Mucosa of gallbladder (tissue), 1 donor: ENCODE data around the gene BTN1A1. TPM values are rescaled to one million over a fixed set of nuclear protein-coding genes. Genes with fewer than 3 reads are reported as not detected.
"Not testable (repeated sequence)": the region's sequence is repeated elsewhere in the genome, so short reads cannot be mapped to it uniquely, and the experiment has no call there.

Experiments
- DNase-seq: peaks from one replicate; pipeline ENCODE4 v3.0.0-alpha.2; 2020; ENCODE audit warnings: low spot score
- total RNA-seq: library from RNA; stranded (reverse); gene quantifications from one replicate; pipeline ENCODE4 v1.2.1, GENCODE V29; 2021
- donor health status: DM: no; HTN: no; CAD: no.

Gene BTN1A1
- total RNA-seq = not detected

- DNase-seq = no peak
Measured at GRCh38 chr6:26500102-26500501, at the start of gene BTN1A1. Gene BTN1A1, plus strand, starts transcription at chr6:26500303. Its CDS starts 984 bp downstream, at chr6:26501287.

DNA sequence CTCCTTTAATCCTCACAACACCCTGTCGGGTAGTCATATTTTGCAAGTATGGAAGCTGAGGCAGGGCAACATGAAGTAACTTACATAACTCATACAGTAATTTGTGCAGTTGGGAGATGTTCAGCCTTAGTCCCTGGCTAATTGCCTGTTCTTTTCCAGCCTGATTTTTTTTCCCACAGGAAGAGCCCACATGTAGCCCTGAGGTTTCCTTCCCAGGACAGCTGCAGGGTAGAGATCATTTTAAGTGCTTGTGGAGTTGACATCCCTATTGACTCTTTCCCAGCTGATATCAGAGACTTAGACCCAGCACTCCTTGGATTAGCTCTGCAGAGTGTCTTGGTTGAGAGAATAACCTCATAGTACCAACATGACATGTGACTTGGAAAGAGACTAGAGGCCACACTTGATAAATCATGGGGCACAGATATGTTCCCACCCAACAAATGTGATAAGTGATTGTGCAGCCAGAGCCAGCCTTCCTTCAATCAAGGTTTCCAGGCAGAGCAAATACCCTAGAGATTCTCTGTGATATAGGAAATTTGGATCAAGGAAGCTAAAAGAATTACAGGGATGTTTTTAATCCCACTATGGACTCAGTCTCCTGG lies 47.4 kb upstream of the BTN1A1 start:
- DNase-seq = no peak

GRCh38 chr6:26454631-26455030 lies 45.5 kb upstream of the BTN1A1 start:
- no peak for DNase-seq

- no peak for DNase-seq
Measured at GRCh38 chr6:26455357-26455970, 44.6 kb upstream of the BTN1A1 start.

DNA sequence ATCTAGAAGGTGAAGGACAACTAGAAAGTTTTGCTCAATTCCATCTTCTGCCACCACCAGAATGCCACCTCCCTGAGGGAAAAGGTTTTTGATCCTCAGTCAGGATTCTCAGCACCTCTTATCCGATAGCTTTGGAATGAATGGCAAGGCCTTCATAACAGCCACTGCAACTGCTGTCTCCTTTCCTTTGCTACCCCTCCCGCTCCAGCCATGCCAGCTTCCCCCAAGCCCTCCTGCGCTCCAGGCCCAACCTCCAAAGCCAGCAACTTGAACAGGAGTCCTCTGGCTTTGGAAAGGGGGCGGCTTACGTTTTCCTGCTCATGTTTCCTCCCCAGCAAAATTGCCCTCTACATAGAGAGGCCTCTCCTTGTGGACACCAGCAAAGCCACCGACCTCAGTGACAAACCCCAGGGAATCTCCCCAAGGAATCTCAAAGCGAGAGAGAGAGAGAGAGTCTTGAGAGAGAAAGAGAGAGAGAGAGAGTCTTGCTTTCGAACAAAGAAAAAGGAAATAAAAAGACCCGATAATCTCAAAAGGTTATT lies 42.8 kb upstream of the BTN1A1 start:
- DNase-seq = peak; percentile 18

- peak; percentile 88 for DNase-seq
Measured at GRCh38 chr6:26457806-26458688, 42.1 kb upstream of the BTN1A1 start, which contains the start of gene BTN2A1. Gene BTN2A1, plus strand, starts transcription at chr6:26457955. Its CDS starts 682 bp downstream, at chr6:26458637.

GRCh38 chr6:26459023-26459810 lies 40.9 kb upstream of the BTN1A1 start:
- no peak for DNase-seq

GRCh38 chr6:26461353-26461752 lies 38.8 kb upstream of the BTN1A1 start:
- not testable (repeated sequence) for DNase-seq

DNA sequence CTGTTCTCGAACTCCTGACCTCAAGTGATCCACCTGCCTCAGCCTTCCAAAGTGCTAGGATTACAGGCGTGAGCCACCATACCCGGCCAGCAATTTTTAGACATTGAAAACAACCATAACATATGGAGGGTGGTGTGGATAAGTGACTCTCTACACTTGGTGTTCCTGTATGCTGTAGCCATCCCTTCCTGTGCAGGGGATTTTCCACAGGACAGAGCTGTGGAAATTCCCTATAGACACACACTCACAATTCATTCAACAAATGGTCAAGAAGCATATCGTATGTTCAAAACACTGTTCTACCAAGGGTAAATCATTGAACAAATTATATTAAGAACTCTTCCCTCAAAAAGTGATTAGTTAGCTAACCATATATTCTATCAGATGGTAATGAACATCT lies 36.1 kb upstream of the BTN1A1 start:
- DNase-seq = no peak

- DNase-seq = no peak
Measured at GRCh38 chr6:26464416-26465131, 35.5 kb upstream of the BTN1A1 start.

DNA sequence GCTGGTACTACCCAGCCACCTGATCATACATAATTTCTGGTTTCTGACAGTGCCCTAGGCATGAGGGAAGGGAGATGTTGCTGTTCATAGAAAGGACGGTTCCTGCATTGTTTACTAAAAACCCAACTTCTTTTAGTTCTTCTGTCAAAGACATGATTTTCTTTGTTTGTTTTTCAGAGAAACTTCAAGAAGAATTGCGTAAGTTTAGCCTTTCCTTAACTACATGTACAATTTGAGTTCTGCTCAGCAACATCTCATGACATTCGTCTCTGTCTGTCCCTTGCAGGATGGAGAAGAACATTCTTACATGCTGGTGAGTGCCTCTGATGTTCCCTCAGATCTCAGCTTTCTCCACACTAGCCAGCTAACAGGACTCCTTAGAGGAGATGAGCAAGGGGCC lies 34.3 kb upstream of the BTN1A1 start:
- no peak for DNase-seq

GRCh38 chr6:26468829-26469228 lies 31.3 kb upstream of the BTN1A1 start:
- no peak for DNase-seq

- DNase-seq = no peak
Measured at GRCh38 chr6:26470643-26471042, 29.5 kb upstream of the BTN1A1 start.

GRCh38 chr6:26471970-26472369 lies 28.1 kb upstream of the BTN1A1 start:
- no peak for DNase-seq

GRCh38 chr6:26472549-26473290 lies 27.4 kb upstream of the BTN1A1 start:
- DNase-seq = no peak

- DNase-seq = no peak
Measured at GRCh38 chr6:26473429-26473757, 26.7 kb upstream of the BTN1A1 start.

GRCh38 chr6:26473758-26474438 lies 26.2 kb upstream of the BTN1A1 start:
- DNase-seq = peak; percentile 90

DNA sequence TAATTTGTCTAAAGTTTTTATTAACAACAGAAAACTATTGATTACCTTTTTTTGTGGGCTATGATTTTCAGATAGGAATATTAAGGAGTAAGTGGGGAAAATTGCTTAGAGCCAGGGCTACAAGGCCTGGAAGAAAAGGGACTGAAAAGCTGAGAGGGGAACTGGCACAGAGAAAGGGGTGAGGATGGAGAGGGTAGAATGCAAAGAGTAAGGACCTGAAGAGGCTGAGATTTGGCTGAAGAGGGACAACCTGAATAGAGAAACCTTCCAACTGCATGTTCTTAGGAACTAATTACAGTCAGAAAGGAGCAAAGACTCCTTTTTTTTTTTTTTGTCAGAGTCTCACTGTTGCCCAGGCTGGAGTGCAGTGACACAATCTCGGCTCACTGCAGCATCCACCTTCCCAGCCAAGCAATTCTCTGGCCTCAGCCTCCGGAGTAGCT lies 25.6 kb upstream of the BTN1A1 start:
- no peak for DNase-seq
